Calu3 (cell line): ENCODE measurements around the gene CYTH2. TPM values are rescaled to one million over a fixed set of nuclear protein-coding genes. Genes with fewer than 3 reads are reported as not detected.
A peak's percentile ranks its signal among the peaks of the same experiment; 100 is the strongest.

ENCODE experiments used
- BruUV-seq: library from RNA; stranded (reverse); fragments of 400-500 nt; replicated peaks from 2 replicates; lab custom pipeline; 2021; lab: Mats Ljungman, UMichigan
- CTCF ChIA-PET: fragments of 300-600 bp; sonication (Branson Sonifier 250); formaldehyde crosslinking; loops from one replicate; lab custom pipeline; 2022; ENCODE audit warnings: antibody characterized with exemption; lab: Charles Lee
- DNase-seq: peaks from one replicate; pipeline ENCODE4 v3.0.0; 2022
- H3K27ac Mint-ChIP-seq: one replicate; pipeline ENCODE4 v1.8.0; 2022; ENCODE audit warnings: mixed read lengths; ENCODE audit not compliant: unreplicated experiment
- H3K27me3 Mint-ChIP-seq: one replicate; pipeline ENCODE4 v1.8.0; 2022; ENCODE audit warnings: mixed read lengths; ENCODE audit not compliant: unreplicated experiment
- H3K36me3 Mint-ChIP-seq: one replicate; pipeline ENCODE4 v1.8.0; 2022; ENCODE audit warnings: mild to moderate bottlenecking, moderate library complexity, mixed read lengths; ENCODE audit not compliant: insufficient read depth, unreplicated experiment
- H3K4me1 Mint-ChIP-seq: one replicate; pipeline ENCODE4 v1.8.0; 2022; ENCODE audit warnings: mild to moderate bottlenecking, low read depth, mixed read lengths; ENCODE audit not compliant: unreplicated experiment
- H3K4me3 Mint-ChIP-seq: one replicate; pipeline ENCODE4 v1.8.0; 2022; ENCODE audit warnings: mild to moderate bottlenecking, low read depth, moderate library complexity, mixed read lengths; ENCODE audit not compliant: unreplicated experiment
- H3K9me3 Mint-ChIP-seq: one replicate; pipeline ENCODE4 v1.8.0; 2022; ENCODE audit warnings: low read depth, mixed read lengths; ENCODE audit not compliant: unreplicated experiment
- intact Hi-C: fragments of 100-400 bp; cut with micrococcal nuclease; formaldehyde crosslinking; loops from one replicate; pipeline ENCODE4 v1.10.0; 2022; ENCODE audit not compliant: unreplicated experiment
- total RNA-seq: library from RNA; stranded (reverse); gene quantifications from 2 replicates; pipeline ENCODE4 v1.2.3, GENCODE V29; 2022
- TF ChIP-seq, protein P1 (sequence below): fragments of 200-600 bp; IDR thresholded peaks from one replicate; pipeline ENCODE4 v1.8.0; 2022; ENCODE audit warnings: antibody characterized with exemption; ENCODE audit not compliant: unreplicated experiment

Gene CYTH2
- total RNA-seq, 1 experiment from 2014 or later: 109 TPM

DNA sequence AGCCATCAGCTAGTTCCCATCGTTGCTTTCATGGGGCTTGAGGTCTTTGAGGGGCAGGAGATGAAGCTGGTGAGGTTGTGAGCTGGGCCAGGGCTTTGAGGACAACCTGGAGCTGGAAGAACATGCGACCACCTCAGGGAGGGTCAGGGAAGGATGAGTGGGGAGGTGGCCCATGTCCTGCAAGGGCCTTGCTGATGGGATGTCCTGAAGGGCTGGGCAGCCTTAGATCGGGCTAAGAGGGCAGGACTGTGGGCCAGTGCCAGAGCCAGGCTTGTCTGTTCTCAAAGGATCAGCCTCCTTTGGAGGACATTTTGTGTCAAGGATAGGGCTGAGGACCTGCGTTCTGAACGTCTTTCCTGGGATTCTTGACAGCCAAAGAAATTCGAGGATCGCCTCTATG, 10.5 kb downstream of the CYTH2 start:
- intact Hi-C loops: loop anchor here (10.0 kb wide), 1 partner anchor 145 kb away; no protein-coding TSS in a partner anchor
- CTCF ChIA-PET: no interaction called here
- TF ChIP-seq, protein P1, sequence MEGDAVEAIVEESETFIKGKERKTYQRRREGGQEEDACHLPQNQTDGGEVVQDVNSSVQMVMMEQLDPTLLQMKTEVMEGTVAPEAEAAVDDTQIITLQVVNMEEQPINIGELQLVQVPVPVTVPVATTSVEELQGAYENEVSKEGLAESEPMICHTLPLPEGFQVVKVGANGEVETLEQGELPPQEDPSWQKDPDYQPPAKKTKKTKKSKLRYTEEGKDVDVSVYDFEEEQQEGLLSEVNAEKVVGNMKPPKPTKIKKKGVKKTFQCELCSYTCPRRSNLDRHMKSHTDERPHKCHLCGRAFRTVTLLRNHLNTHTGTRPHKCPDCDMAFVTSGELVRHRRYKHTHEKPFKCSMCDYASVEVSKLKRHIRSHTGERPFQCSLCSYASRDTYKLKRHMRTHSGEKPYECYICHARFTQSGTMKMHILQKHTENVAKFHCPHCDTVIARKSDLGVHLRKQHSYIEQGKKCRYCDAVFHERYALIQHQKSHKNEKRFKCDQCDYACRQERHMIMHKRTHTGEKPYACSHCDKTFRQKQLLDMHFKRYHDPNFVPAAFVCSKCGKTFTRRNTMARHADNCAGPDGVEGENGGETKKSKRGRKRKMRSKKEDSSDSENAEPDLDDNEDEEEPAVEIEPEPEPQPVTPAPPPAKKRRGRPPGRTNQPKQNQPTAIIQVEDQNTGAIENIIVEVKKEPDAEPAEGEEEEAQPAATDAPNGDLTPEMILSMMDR: no peak
- DNase-seq: no peak
- BruUV-seq: no TSS peak
- Mint-ChIP-seq H3K9me3 (no peaks in the 10 kb centered on the region), H3K27me3 (no peaks in the 10 kb centered on the region), H3K4me3 (no peak overlapping the region), H3K4me1 (peaks cover 9% of the 10 kb centered on the region), H3K27ac (no peak overlapping the region), H3K36me3 (peaks cover 74% of the 10 kb centered on the region)

- TF ChIP-seq, protein P1: no peak
- intact Hi-C loops: loop anchor here (10.0 kb wide), 1 partner anchor 145 kb away; no protein-coding TSS in a partner anchor
- Mint-ChIP-seq H3K9me3 (no peaks in the 10 kb centered on the region), H3K27me3 (no peaks in the 10 kb centered on the region), H3K36me3 (peaks cover 78% of the 10 kb centered on the region), H3K4me3 (no peak overlapping the region), H3K4me1 (peaks cover 10% of the 10 kb centered on the region), H3K27ac (no peak overlapping the region)
- CTCF ChIA-PET: no interaction called here
- no peak for DNase-seq
- no TSS peak for BruUV-seq
These were observed 11.0 kb downstream of the CYTH2 start for GRCh38 chr19:48480183-48480557.

GRCh38 chr19:48480558-48481500, 11.7 kb downstream of the CYTH2 start:
- CTCF ChIA-PET: interaction anchor here (0.5 to 1.0 kb wide), 2 partner anchors 31 to 104 kb away, joined by 3 read pairs; no protein-coding TSS in a partner anchor
- no peak for DNase-seq
- intact Hi-C loops: loop anchor here (10.0 kb wide), 1 partner anchor 146 kb away; no protein-coding TSS in a partner anchor
- Mint-ChIP-seq H3K36me3 (peaks cover 76% of the 10 kb centered on the region), H3K9me3 (no peaks in the 10 kb centered on the region), H3K27ac (no peak overlapping the region), H3K4me3 (no peak overlapping the region), H3K27me3 (no peaks in the 10 kb centered on the region), H3K4me1 (peaks cover 13% of the 10 kb centered on the region)
- TF ChIP-seq, protein P1: no peak
- no TSS peak for BruUV-seq

DNA sequence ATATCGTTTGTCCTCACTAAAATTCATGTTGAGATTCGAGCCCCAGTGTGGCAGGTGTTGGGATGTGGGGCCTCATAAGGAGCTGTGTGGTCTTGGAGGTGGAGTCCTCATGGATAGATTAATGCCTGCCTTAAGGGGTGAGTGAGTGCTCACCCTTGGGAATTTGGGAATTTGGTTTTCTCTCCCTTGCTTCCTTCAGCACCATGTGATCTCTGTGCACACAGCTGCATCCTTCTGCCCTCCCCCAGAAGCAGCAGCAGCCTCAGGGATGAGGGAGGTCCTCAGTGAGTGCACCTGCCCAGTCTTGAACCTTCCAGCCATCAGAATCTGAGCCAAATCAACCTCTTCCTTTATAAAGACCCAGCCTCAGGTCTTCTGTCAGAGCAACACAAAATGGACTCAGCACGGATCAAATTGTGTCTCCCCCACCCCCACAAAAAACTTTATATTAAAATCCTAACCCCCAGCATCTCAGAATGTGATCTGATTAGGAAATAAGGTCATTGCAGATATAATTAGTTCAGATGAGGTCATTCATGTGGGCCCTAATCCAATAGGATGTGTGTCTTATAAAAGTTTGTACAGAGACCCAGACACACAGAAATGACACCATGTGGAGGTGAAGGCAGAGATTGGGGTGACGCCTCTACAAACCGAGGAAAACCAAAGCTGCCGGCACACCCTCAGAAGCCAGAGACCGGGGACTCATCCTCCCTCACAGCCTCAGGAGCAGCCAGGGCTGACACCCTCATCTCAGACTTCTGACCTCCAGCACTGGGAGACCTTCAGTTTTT, 12.9 kb downstream of the CYTH2 start:
- Mint-ChIP-seq H3K9me3 (no peaks in the 10 kb centered on the region), H3K4me3 (no peak overlapping the region), H3K27me3 (no peaks in the 10 kb centered on the region), H3K4me1 (peaks cover 23% of the 10 kb centered on the region), H3K27ac (peak overlapping the region; percentile 17), H3K36me3 (peaks cover 73% of the 10 kb centered on the region)
- BruUV-seq: TSS peak; percentile 26
- TF ChIP-seq, protein P1: no peak
- no peak for DNase-seq
- CTCF ChIA-PET: interaction anchor here (1.0 kb wide), 1 partner anchor 102 kb away, joined by 3 read pairs; no protein-coding TSS in a partner anchor
- intact Hi-C loops: loop anchor here (10.0 kb wide), 1 partner anchor 147 kb away; no protein-coding TSS in a partner anchor
